GM19035 (cell line): ENCODE data around the gene ZNF718.
"Not testable (repeated sequence)": the region's sequence is repeated elsewhere in the genome, so short reads cannot be mapped to it uniquely, and the experiment has no call there.

Experiments used
- ATAC-seq: cut with Tn5 transposase; IDR thresholded peaks from one replicate; pipeline ENCODE4 v1.9.1; 2021; ENCODE audit not compliant: unreplicated experiment

The ZNF718 gene

GRCh38 chr4:124275-125081, at the start of gene ZNF718:
TSS of gene ZNF718 (plus strand) at chr4:124501. CDS start at chr4:124671, 170 bp downstream.
- peak; percentile 93 for ATAC-seq

- no peak for ATAC-seq
Measured at GRCh38 chr4:85951-86350, 38.4 kb upstream of the ZNF718 start.

GRCh38 chr4:86559-87324, 37.6 kb upstream of the ZNF718 start:
- not testable (repeated sequence) for ATAC-seq

- ATAC-seq = no peak
Measured at GRCh38 chr4:98386-98785, 25.9 kb upstream of the ZNF718 start.

- no peak for ATAC-seq
Measured at GRCh38 chr4:99863-100262, 24.4 kb upstream of the ZNF718 start.

GRCh38 chr4:107083-107443, 17.2 kb upstream of the ZNF718 start:
- no peak for ATAC-seq

- no peak for ATAC-seq
Measured at GRCh38 chr4:107444-108429, 16.6 kb upstream of the ZNF718 start.

GRCh38 chr4:112771-113170, 11.5 kb upstream of the ZNF718 start:
- no peak for ATAC-seq

GRCh38 chr4:113732-114131, 10.6 kb upstream of the ZNF718 start:
- no peak for ATAC-seq

GRCh38 chr4:114149-114548, 10.2 kb upstream of the ZNF718 start:
- ATAC-seq = no peak

- ATAC-seq = no peak
Measured at GRCh38 chr4:116499-116898, 7.8 kb upstream of the ZNF718 start.

GRCh38 chr4:120616-121015, 3.7 kb upstream of the ZNF718 start:
- ATAC-seq = no peak

- ATAC-seq = no peak
Measured at GRCh38 chr4:121408-122084, 2.8 kb upstream of the ZNF718 start.

- ATAC-seq = not testable (repeated sequence)
Measured at GRCh38 chr4:123922-124274, 403 bp upstream of the ZNF718 start.

- peak; percentile 23 for ATAC-seq
Measured at GRCh38 chr4:125091-125771, 930 bp downstream of the ZNF718 start.

GRCh38 chr4:125833-126232, 1.5 kb downstream of the ZNF718 start:
- no peak for ATAC-seq

GRCh38 chr4:132483-132882, 8.2 kb downstream of the ZNF718 start:
- ATAC-seq = no peak

GRCh38 chr4:138935-139334, 14.6 kb downstream of the ZNF718 start:
- ATAC-seq = no peak

- ATAC-seq = no peak
Measured at GRCh38 chr4:139691-140090, 15.4 kb downstream of the ZNF718 start.

- ATAC-seq = no peak
Measured at GRCh38 chr4:146621-147020, 22.3 kb downstream of the ZNF718 start.
